ENCODE measurements around the gene CXCR2.
A peak's percentile ranks its signal among the peaks of the same experiment; 100 is the strongest.
"Not testable (repeated sequence)": the region's sequence is repeated elsewhere in the genome, so short reads cannot be mapped to it uniquely, and the experiment has no call there.

The CXCR2 gene

GRCh38 chr2:218149848-218150440, 24.1 kb downstream of the CXCR2 start:
- Mint-ChIP-seq H3K27ac (no peak overlapping the region), H3K36me3 (ENCODE audit: low read depth) (no peaks in the 10 kb centered on the region), H3K9me3 (no peaks in the 10 kb centered on the region), H3K27me3 (ENCODE audit: low read depth) (peaks cover 10% of the 10 kb centered on the region), H3K4me3 (no peak overlapping the region), H3K4me1 (ENCODE audit: low read depth) (peaks cover 4% of the 10 kb centered on the region)
- DNase-seq (ENCODE audit: low spot score), result no peak

- DNase-seq (ENCODE audit: low spot score), result no peak
- Mint-ChIP-seq H3K36me3 (ENCODE audit: low read depth) (no peaks in the 10 kb centered on the region), H3K4me1 (ENCODE audit: low read depth) (peaks cover 4% of the 10 kb centered on the region), H3K9me3 (no peaks in the 10 kb centered on the region), H3K4me3 (no peak overlapping the region), H3K27me3 (ENCODE audit: low read depth) (peaks cover 16% of the 10 kb centered on the region), H3K27ac (no peak overlapping the region)
Observed at GRCh38 chr2:218152172-218152571, 26.3 kb downstream of the CXCR2 start.

GRCh38 chr2:218152777-218153176, 26.9 kb downstream of the CXCR2 start:
- H3K4me1 Mint-ChIP-seq (ENCODE audit: low read depth), result peaks cover 4% of the 10 kb centered on the region
- no peak overlapping the region for H3K27ac Mint-ChIP-seq
- H3K36me3 Mint-ChIP-seq (ENCODE audit: low read depth), result no peaks in the 10 kb centered on the region
- H3K9me3 Mint-ChIP-seq, result no peaks in the 10 kb centered on the region
- DNase-seq (ENCODE audit: low spot score), result no peak
- H3K27me3 Mint-ChIP-seq (ENCODE audit: low read depth), result peaks cover 16% of the 10 kb centered on the region
- no peak overlapping the region for H3K4me3 Mint-ChIP-seq

- Mint-ChIP-seq H3K9me3 (no peaks in the 10 kb centered on the region), H3K27ac (no peak overlapping the region), H3K36me3 (ENCODE audit: low read depth) (no peaks in the 10 kb centered on the region), H3K27me3 (ENCODE audit: low read depth) (peaks cover 26% of the 10 kb centered on the region), H3K4me1 (ENCODE audit: low read depth) (no peaks in the 10 kb centered on the region), H3K4me3 (no peak overlapping the region)
- DNase-seq (ENCODE audit: low spot score), result no peak
Observed at GRCh38 chr2:218155953-218156479, 30.2 kb downstream of the CXCR2 start.

- Mint-ChIP-seq H3K9me3 (no peaks in the 10 kb centered on the region), H3K27me3 (ENCODE audit: low read depth) (peaks cover 49% of the 10 kb centered on the region), H3K36me3 (ENCODE audit: low read depth) (no peaks in the 10 kb centered on the region), H3K4me3 (no peak overlapping the region), H3K4me1 (ENCODE audit: low read depth) (peaks cover 8% of the 10 kb centered on the region), H3K27ac (no peak overlapping the region)
- no peak for DNase-seq (ENCODE audit: low spot score)
Observed at GRCh38 chr2:218161644-218162043, 35.8 kb downstream of the CXCR2 start.

GRCh38 chr2:218162814-218163213, 37.0 kb downstream of the CXCR2 start:
- Mint-ChIP-seq H3K27me3 (ENCODE audit: low read depth) (peaks cover 49% of the 10 kb centered on the region), H3K27ac (no peak overlapping the region), H3K9me3 (no peaks in the 10 kb centered on the region), H3K36me3 (ENCODE audit: low read depth) (no peaks in the 10 kb centered on the region), H3K4me3 (no peak overlapping the region), H3K4me1 (ENCODE audit: low read depth) (peaks cover 17% of the 10 kb centered on the region)
- no peak for DNase-seq (ENCODE audit: low spot score)

- H3K9me3 Mint-ChIP-seq, result no peaks in the 10 kb centered on the region
- peaks cover 42% of the 10 kb centered on the region for H3K27me3 Mint-ChIP-seq (ENCODE audit: low read depth)
- H3K4me1 Mint-ChIP-seq (ENCODE audit: low read depth), result peaks cover 29% of the 10 kb centered on the region
- H3K36me3 Mint-ChIP-seq (ENCODE audit: low read depth), result no peaks in the 10 kb centered on the region
- peak within 1 kb of the TSS; percentile 77 for H3K4me3 Mint-ChIP-seq
- peak within 1 kb of the TSS; percentile 70 for H3K27ac Mint-ChIP-seq
- no peak for DNase-seq (ENCODE audit: low spot score)
Observed at GRCh38 chr2:218166791-218167190, 41.0 kb downstream of the CXCR2 start, which contains the start of gene CXCR1. Gene CXCR1 (minus strand): TSS chr2:218166962. CDS start chr2:218165211, 1,751 bp downstream.

GRCh38 chr2:218168016-218168415, 42.2 kb downstream of the CXCR2 start:
- DNase-seq (ENCODE audit: low spot score), result no peak
- Mint-ChIP-seq H3K36me3 (ENCODE audit: low read depth) (no peaks in the 10 kb centered on the region), H3K27me3 (ENCODE audit: low read depth) (peaks cover 33% of the 10 kb centered on the region), H3K27ac (no peak overlapping the region), H3K4me1 (ENCODE audit: low read depth) (peaks cover 29% of the 10 kb centered on the region), H3K9me3 (no peaks in the 10 kb centered on the region), H3K4me3 (no peak overlapping the region)

GRCh38 chr2:218168635-218169462, 43.0 kb downstream of the CXCR2 start:
- DNase-seq (ENCODE audit: low spot score), result peak; percentile 26
- no peaks in the 10 kb centered on the region for H3K36me3 Mint-ChIP-seq (ENCODE audit: low read depth)
- peaks cover 29% of the 10 kb centered on the region for H3K4me1 Mint-ChIP-seq (ENCODE audit: low read depth)
- H3K4me3 Mint-ChIP-seq, result no peak overlapping the region
- H3K27me3 Mint-ChIP-seq (ENCODE audit: low read depth), result peaks cover 34% of the 10 kb centered on the region
- H3K27ac Mint-ChIP-seq, result no peak overlapping the region
- no peaks in the 10 kb centered on the region for H3K9me3 Mint-ChIP-seq

- H3K9me3 Mint-ChIP-seq, result no peaks in the 10 kb centered on the region
- peaks cover 25% of the 10 kb centered on the region for H3K27me3 Mint-ChIP-seq (ENCODE audit: low read depth)
- H3K4me3 Mint-ChIP-seq, result no peak overlapping the region
- no peak overlapping the region for H3K27ac Mint-ChIP-seq
- H3K36me3 Mint-ChIP-seq (ENCODE audit: low read depth), result no peaks in the 10 kb centered on the region
- H3K4me1 Mint-ChIP-seq (ENCODE audit: low read depth), result peaks cover 29% of the 10 kb centered on the region
- no peak for DNase-seq (ENCODE audit: low spot score)
Observed at GRCh38 chr2:218169757-218170546, 44.1 kb downstream of the CXCR2 start.

GRCh38 chr2:218171744-218172143, 45.9 kb downstream of the CXCR2 start:
- not testable (repeated sequence) for DNase-seq (ENCODE audit: low spot score); H3K27ac Mint-ChIP-seq; H3K36me3 Mint-ChIP-seq (ENCODE audit: low read depth); H3K9me3 Mint-ChIP-seq; H3K4me3 Mint-ChIP-seq
- H3K27me3 Mint-ChIP-seq (ENCODE audit: low read depth), result peaks cover 18% of the 10 kb centered on the region
- H3K4me1 Mint-ChIP-seq (ENCODE audit: low read depth), result peaks cover 20% of the 10 kb centered on the region

- H3K36me3 Mint-ChIP-seq (ENCODE audit: low read depth), result no peaks in the 10 kb centered on the region
- peaks cover 20% of the 10 kb centered on the region for H3K27me3 Mint-ChIP-seq (ENCODE audit: low read depth)
- DNase-seq (ENCODE audit: low spot score), result no peak
- H3K27ac Mint-ChIP-seq, result no peak overlapping the region
- no peaks in the 10 kb centered on the region for H3K9me3 Mint-ChIP-seq
- H3K4me3 Mint-ChIP-seq, result no peak overlapping the region
- H3K4me1 Mint-ChIP-seq (ENCODE audit: low read depth), result peaks cover 11% of the 10 kb centered on the region
Observed at GRCh38 chr2:218172845-218173244, 47.0 kb downstream of the CXCR2 start.

- no peak for DNase-seq (ENCODE audit: low spot score)
- H3K27me3 Mint-ChIP-seq (ENCODE audit: low read depth), result peaks cover 35% of the 10 kb centered on the region
- no peaks in the 10 kb centered on the region for H3K9me3 Mint-ChIP-seq
Observed at GRCh38 chr2:218179782-218180181, 54.0 kb downstream of the CXCR2 start.

More at GRCh38 chr2:218179782-218180181, 54.0 kb downstream of the CXCR2 start:
- Mint-ChIP-seq H3K4me1 (ENCODE audit: low read depth) (no peaks in the 10 kb centered on the region), H3K36me3 (ENCODE audit: low read depth) (no peaks in the 10 kb centered on the region), H3K4me3 (no peak overlapping the region), H3K27ac (no peak overlapping the region)

All from T-helper 2 cell treated with Interferon-gamma antibody and Interleukin-4, amounts not matched to agents 5 μg/mL and 100 μg/mL, for 36 hours (primary cell).